ENCODE data around the gene AGGF1. TPM values are rescaled to one million over a fixed set of nuclear protein-coding genes. Genes with fewer than 3 reads are reported as not detected.
"Not testable (repeated sequence)": the region's sequence is repeated elsewhere in the genome, so short reads cannot be mapped to it uniquely, and the experiment has no call there.

The AGGF1 gene, protein sequence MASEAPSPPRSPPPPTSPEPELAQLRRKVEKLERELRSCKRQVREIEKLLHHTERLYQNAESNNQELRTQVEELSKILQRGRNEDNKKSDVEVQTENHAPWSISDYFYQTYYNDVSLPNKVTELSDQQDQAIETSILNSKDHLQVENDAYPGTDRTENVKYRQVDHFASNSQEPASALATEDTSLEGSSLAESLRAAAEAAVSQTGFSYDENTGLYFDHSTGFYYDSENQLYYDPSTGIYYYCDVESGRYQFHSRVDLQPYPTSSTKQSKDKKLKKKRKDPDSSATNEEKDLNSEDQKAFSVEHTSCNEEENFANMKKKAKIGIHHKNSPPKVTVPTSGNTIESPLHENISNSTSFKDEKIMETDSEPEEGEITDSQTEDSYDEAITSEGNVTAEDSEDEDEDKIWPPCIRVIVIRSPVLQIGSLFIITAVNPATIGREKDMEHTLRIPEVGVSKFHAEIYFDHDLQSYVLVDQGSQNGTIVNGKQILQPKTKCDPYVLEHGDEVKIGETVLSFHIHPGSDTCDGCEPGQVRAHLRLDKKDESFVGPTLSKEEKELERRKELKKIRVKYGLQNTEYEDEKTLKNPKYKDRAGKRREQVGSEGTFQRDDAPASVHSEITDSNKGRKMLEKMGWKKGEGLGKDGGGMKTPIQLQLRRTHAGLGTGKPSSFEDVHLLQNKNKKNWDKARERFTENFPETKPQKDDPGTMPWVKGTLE
- total RNA-seq (10 to 100 TPM; 11.9 to 14.7 (median 14.6) TPM), polyA plus RNA-seq (7.6 TPM)
- long read RNA-seq, donor 1, full-length matches to known transcripts = 30 of 58 reads
- long read RNA-seq, donor 1, partial matches to known transcripts = 19 of 58 reads
- long read RNA-seq, donor 1, other reads (novel, unspliced or antisense) = 9 of 58 reads
- long read RNA-seq, donor 2, full-length matches to known transcripts = 15 of 17 reads
- long read RNA-seq, donor 2, partial matches to known transcripts = 1 of 17 reads
- long read RNA-seq, donor 2, other reads (novel, unspliced or antisense) = 1 of 17 reads
- long read RNA-seq, donor 3, full-length matches to known transcripts = 19 of 71 reads
- long read RNA-seq, donor 3, partial matches to known transcripts = 46 of 71 reads
- long read RNA-seq, donor 3, other reads (novel, unspliced or antisense) = 6 of 71 reads
- long read RNA-seq, donor 4, full-length matches to known transcripts = 19 of 21 reads
- long read RNA-seq, donor 4, partial matches to known transcripts = 1 of 21 reads
- long read RNA-seq, donor 4, other reads (novel, unspliced or antisense) = 1 of 21 reads

GRCh38 chr5:77030097-77031071 lies at the start of gene AGGF1:
AGGF1 (plus strand) TSS chr5:77030404; CDS start chr5:77030767, 363 bp downstream.
- Histone ChIP-seq H3K9me3 (ENCODE audit: control insufficient read depth, low read length) (no peaks in the 10 kb centered on the region), H3K4me1 (ENCODE audit: control insufficient read depth, insufficient read depth, low read length) (peaks cover 2% of the 10 kb centered on the region), H3K27ac (ENCODE audit: low read length) (peak within 1 kb of the TSS; percentile 81), H3K27me3 (ENCODE audit: control insufficient read depth, insufficient read depth) (no peaks in the 10 kb centered on the region), H3K4me3 (ENCODE audit: low read length) (peak within 1 kb of the TSS; percentile 69)
- ATAC-seq (peak; percentile 99 to 100), DNase-seq (peak; percentile 96 to 97 (median 97))
- intact Hi-C loops (cut with DNase I) = no loop called here
- under 1% methylated on average over 82 of the region's 82 CpGs for WGBS

GRCh38 chr5:76980518-76981144 lies 49.6 kb upstream of the AGGF1 start:
- Histone ChIP-seq H3K4me3 (ENCODE audit: low read length) (no peak overlapping the region), H3K9me3 (ENCODE audit: control insufficient read depth, low read length) (no peaks in the 10 kb centered on the region), H3K27me3 (ENCODE audit: control insufficient read depth, insufficient read depth) (no peaks in the 10 kb centered on the region), H3K4me1 (ENCODE audit: control insufficient read depth, insufficient read depth, low read length) (no peaks in the 10 kb centered on the region), H3K27ac (ENCODE audit: low read length) (no peak overlapping the region)
- intact Hi-C loops (cut with DNase I) = no loop called here
- no peak for DNase-seq
- 82% methylated on average over 8 of the region's 8 CpGs for WGBS
- no peak for ATAC-seq

GRCh38 chr5:76982450-76982849 lies 47.8 kb upstream of the AGGF1 start:
- no peaks in the 10 kb centered on the region for H3K9me3 ChIP-seq (ENCODE audit: control insufficient read depth, low read length)
- WGBS = 79% methylated on average over 2 of the region's 2 CpGs
- intact Hi-C loops (cut with DNase I) = no loop called here
- H3K4me1 ChIP-seq (ENCODE audit: control insufficient read depth, insufficient read depth, low read length) = no peaks in the 10 kb centered on the region
- no peaks in the 10 kb centered on the region for H3K27me3 ChIP-seq (ENCODE audit: control insufficient read depth, insufficient read depth)
- H3K4me3 ChIP-seq (ENCODE audit: low read length) = no peak overlapping the region
- no peak overlapping the region for H3K27ac ChIP-seq (ENCODE audit: low read length)
- DNase-seq = no peak
- no peak for ATAC-seq

GRCh38 chr5:76983468-76983867 lies 46.7 kb upstream of the AGGF1 start:
- Histone ChIP-seq H3K4me1 (ENCODE audit: control insufficient read depth, insufficient read depth, low read length) (no peaks in the 10 kb centered on the region), H3K4me3 (ENCODE audit: low read length) (no peak overlapping the region), H3K27ac (ENCODE audit: low read length) (no peak overlapping the region), H3K9me3 (ENCODE audit: control insufficient read depth, low read length) (no peaks in the 10 kb centered on the region), H3K27me3 (ENCODE audit: control insufficient read depth, insufficient read depth) (no peaks in the 10 kb centered on the region)
- DNase-seq (no peak), ATAC-seq (peak in 1 of 2 donors; percentile 66)
- intact Hi-C loops (cut with DNase I) = no loop called here
- 45% methylated on average over 3 of the region's 3 CpGs for whole genome bisulfite sequencing

- Histone ChIP-seq H3K4me1 (ENCODE audit: control insufficient read depth, insufficient read depth, low read length) (no peaks in the 10 kb centered on the region), H3K27me3 (ENCODE audit: control insufficient read depth, insufficient read depth) (no peaks in the 10 kb centered on the region), H3K4me3 (ENCODE audit: low read length) (no peak overlapping the region), H3K9me3 (ENCODE audit: control insufficient read depth, low read length) (no peaks in the 10 kb centered on the region), H3K27ac (ENCODE audit: low read length) (no peak overlapping the region)
- ATAC-seq (no peak), DNase-seq (no peak)
- intact Hi-C loops (cut with DNase I) = no loop called here
- WGBS = 51% methylated on average over 6 of the region's 6 CpGs
Measured at GRCh38 chr5:76986825-76987526, 43.2 kb upstream of the AGGF1 start.

DNA sequence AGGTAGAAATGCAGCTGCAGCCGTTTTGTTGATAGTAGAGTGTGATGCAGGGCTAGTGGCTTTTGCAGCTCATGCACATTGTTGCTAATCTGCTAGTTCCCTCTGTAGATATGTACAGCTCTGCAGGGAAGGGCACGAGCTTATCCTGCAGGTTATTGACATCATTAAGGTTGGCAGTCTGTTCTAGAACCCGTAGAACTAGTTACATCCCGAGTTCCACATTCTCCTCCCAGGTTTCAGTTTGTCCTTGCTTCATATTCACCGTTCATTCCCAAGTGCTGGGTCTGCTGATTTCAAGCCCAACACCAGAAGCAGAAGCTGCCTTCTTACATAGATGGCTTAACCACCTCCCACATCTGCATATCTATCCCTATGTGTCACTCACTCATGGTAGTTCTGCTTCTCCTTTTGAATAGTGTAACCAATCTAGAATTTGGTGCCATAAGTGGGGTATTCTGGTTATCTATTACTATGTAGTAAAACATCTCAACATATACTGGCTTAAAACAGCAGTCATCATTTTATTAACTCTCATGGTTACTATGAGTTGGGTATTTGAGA lies 39.2 kb upstream of the AGGF1 start:
- Histone ChIP-seq H3K27me3 (ENCODE audit: control insufficient read depth, insufficient read depth) (no peaks in the 10 kb centered on the region), H3K9me3 (ENCODE audit: control insufficient read depth, low read length) (no peaks in the 10 kb centered on the region), H3K4me1 (ENCODE audit: control insufficient read depth, insufficient read depth, low read length) (no peaks in the 10 kb centered on the region), H3K27ac (ENCODE audit: low read length) (no peak overlapping the region), H3K4me3 (ENCODE audit: low read length) (no peak overlapping the region)
- intact Hi-C loops (cut with DNase I) = no loop called here
- no peak for DNase-seq
- ATAC-seq = no peak
- 74% methylated on average over 5 of the region's 5 CpGs for WGBS

DNA sequence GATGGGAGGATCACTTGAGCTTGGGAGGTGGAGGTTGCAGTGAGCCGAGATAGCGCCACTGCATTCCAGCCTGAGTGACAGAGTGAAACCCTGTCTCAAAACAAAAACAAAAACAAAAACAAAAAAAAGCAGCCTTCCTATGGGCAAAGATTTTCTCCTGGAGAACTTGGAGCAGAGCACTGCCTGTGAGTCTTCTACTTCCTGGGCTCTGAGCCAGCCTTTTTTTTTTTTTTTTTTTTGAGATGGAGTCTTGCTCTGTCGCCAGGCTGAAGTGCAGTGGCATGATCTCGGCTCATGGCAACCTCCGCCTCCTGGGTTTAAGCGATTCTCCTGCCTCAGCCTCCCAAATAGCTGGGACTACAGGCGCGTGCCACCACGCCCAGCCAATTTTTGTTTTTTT lies 36.8 kb upstream of the AGGF1 start:
- H3K4me3 ChIP-seq (ENCODE audit: low read length); H3K9me3 ChIP-seq (ENCODE audit: control insufficient read depth, low read length); intact Hi-C loops (cut with DNase I); H3K27me3 ChIP-seq (ENCODE audit: control insufficient read depth, insufficient read depth); DNase-seq; H3K4me1 ChIP-seq (ENCODE audit: control insufficient read depth, insufficient read depth, low read length); H3K27ac ChIP-seq (ENCODE audit: low read length); ATAC-seq: not testable (repeated sequence)
- WGBS = 85% methylated on average over 9 of the region's 9 CpGs

- Histone ChIP-seq H3K4me1 (ENCODE audit: control insufficient read depth, insufficient read depth, low read length) (no peaks in the 10 kb centered on the region), H3K9me3 (ENCODE audit: control insufficient read depth, low read length) (no peaks in the 10 kb centered on the region), H3K27me3 (ENCODE audit: control insufficient read depth, insufficient read depth) (no peaks in the 10 kb centered on the region), H3K4me3 (ENCODE audit: low read length) (no peak overlapping the region), H3K27ac (ENCODE audit: low read length) (no peak overlapping the region)
- intact Hi-C loops (cut with DNase I) = no loop called here
- WGBS = 78% methylated on average over 6 of the region's 6 CpGs
- ATAC-seq (no peak), DNase-seq (no peak)
Measured at GRCh38 chr5:76994337-76994736, 35.9 kb upstream of the AGGF1 start.

- WGBS = 91% methylated on average over 4 of the region's 4 CpGs
Measured at GRCh38 chr5:76998251-76998650, 32.0 kb upstream of the AGGF1 start.

More at GRCh38 chr5:76998251-76998650, 32.0 kb upstream of the AGGF1 start:
- H3K4me3 ChIP-seq (ENCODE audit: low read length); H3K9me3 ChIP-seq (ENCODE audit: control insufficient read depth, low read length); intact Hi-C loops (cut with DNase I); H3K4me1 ChIP-seq (ENCODE audit: control insufficient read depth, insufficient read depth, low read length); DNase-seq; H3K27me3 ChIP-seq (ENCODE audit: control insufficient read depth, insufficient read depth); ATAC-seq; H3K27ac ChIP-seq (ENCODE audit: low read length): not testable (repeated sequence)
